Central memory CD4-positive, alpha-beta T cell (primary cell): Measurements from ENCODE around the gene LYPD6B.

ENCODE experiments used
- DNase-seq: peaks from one replicate; pipeline ENCODE4 v3.0.0; 2022

LYPD6B gene

DNA sequence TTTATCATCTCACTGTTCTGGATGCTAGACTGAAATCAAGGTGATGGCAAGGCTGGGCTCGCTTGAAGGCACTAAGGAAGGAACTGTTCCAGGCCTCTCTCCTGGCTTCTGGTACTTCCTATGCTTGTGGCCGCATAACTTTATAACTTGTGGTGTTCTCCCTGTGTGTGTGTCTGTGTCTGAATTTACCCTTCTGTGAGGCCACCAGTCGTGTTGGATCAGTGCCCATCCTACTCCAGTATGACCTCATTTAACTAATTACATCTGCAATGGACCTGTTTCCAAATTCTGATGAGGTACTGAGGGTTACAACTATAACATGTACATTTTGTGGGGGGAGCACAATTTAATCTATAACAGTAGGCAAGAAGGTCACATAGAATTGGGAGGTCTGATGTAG is 41.6 kb downstream of the LYPD6B start:
- no peak for DNase-seq

DNA sequence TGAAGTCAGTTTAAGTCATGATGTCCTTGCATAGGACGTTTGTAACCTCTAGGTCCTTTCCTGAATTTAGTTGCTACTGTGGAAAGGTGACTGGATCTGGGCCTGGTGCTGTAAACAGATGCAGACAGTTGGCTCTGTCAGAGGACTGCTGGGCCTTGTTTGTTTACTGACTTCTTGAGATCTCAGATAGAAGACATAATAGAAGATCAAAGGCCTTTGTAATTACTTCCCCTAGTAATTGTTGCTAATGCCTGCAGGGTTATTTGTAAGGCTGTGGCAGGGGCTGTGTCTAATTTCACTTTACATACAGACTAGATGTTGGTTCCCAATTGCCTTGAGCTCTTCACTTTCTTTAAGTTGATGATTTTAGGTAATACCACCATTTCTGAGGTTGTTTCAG is 42.5 kb downstream of the LYPD6B start:
- DNase-seq = no peak

DNA sequence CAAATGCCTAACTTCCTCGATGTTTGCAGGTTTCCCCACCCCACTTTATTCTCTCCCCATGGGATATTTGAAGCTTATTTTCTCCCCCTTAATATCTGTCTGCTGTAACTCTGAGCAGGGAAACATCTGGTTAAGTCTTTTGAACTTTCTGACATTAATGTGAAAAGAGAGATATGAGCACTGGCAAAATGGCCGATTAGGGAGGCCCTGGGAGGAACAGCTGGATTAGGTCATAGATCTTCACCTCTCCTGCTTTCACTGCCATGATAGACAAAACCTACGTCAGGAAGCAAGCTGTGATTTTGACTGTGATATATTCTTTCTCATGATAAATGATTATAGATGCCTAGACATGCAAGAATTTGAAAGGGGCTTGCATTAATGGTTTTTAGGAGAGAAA is 43.6 kb downstream of the LYPD6B start:
- DNase-seq = no peak

DNA sequence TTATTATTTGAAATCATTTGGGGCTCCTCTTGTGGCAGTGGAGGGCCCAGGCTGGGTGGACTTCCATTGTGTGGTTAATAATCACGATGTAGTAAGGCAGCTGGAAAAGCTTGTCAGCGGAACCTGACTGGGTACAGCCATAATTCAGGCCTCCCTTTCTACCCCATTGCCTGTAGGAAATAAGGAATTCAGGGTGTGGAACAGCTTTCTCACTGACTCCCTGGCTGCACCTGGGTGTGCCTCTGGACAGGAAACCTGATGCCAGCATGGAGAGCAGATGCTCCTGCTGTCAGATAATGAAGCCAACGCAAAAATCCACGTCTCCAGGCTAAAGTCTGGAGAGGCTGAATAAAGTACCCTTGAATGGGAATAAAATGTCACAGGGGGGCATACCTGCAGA is 44.2 kb downstream of the LYPD6B start:
- DNase-seq = no peak

DNA sequence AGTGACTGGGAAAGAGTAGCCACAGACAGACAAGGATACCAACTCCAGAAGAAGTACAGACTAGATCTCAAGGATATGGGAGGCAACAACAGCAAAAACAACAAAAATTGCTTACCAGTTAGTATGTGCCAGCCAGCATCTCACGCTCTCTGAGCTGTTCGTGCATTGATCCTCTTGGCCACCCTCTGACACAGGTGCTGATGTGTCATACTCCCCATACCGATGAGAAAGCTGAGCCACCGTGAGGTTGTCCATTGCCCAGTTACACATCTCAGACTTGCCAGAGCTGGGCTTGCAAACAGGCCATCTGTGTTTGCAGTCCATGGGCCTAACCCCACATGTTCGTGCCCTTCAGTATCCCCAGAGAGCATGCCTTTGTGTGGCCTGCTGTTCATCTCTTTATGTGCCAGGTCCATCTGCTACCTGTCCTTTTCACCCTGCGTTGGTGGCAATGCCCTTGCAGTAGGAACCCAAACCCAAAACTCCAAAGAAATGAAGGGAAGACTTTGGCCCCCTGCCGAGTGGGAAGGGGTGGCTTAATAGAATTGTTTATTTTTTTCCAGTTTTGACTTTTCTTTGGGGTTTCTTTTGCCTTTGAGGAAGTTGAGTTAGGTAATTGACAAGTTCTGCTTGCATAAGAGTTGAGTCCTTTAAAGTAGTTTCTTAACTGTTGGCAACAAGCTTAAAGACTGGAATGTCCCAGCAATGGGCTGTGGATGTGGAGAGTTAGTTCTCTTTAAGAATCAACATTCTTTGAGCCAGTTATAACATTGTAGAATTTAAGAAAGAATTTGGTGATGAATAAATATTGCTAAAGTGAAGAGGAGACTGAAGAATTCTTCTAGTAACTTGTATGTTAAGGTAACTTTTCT is 46.7 kb downstream of the LYPD6B start:
- DNase-seq = no peak

DNA sequence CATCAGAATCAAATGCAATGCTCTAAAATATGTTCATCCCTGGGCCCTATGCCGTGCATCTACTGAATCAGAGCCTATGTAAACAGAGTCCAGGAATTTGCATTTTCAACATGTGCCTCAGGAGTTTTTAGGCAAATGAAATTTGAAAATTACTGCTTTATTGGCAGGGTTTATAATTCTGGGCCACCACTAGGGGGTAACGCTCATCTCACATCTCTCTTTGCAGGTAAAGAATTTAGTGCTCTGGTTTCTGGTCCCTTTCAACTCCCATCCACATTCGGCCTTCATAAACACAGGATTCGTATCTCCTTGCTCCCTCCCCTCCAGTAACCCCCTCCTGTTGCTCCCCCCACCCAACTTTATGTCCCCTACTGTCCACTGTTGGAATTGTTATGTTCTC is 49.3 kb downstream of the LYPD6B start:
- DNase-seq = no peak

DNA sequence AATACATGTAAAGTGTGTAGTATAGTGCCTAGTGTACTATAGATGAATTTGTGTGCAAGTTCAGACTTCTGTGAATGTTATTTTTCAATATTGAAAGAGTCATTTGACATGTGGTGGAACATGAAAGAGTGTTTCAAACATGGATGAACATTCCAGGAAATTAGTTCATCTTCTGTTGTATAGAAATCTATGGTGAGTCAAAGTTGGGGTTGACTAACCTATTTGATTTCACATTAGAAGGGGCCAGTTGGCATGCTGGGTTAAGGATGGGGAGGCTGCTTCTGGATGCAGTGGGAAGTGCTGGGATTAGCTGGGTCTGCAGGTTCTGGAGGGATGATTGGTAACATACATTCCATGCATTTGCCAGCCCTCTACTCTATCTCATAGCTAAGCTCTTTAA is 50.6 kb downstream of the LYPD6B start:
- no peak for DNase-seq

DNA sequence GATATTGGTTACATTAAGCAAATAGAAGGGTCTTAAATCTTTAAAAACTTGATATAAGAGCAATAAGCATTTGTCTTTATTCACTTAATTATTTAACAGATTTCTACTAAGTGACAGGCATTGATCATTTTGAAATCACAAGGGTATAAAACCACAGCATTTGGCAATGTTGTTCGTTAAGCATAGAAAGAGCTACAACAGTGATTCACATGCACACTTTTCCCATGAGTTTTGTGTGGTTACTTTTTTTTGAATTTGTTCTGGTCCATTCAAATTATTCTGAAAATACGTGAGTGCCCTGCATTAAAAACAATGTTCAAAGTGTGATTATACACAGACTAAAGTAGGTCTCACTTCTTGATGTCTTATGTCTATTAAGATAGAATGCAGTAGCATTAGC is 52.2 kb downstream of the LYPD6B start:
- no peak for DNase-seq

DNA sequence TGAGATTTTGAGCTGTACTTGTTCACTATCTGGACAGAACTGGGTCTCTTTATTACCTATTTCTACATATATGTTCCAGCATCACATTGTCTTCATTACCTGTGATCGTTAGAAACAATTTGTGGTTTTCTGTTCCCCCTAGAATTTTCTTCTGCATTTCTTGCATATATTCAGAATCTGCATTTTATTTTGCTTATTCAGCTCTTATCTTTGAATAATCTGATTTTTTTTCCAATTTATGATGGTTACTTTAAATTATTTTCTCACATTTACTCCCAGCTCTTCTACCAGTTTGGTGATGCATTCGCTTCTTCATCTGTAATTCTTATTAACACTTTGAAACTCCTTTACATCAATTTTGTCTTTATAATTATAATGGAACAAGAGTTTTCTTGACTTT is 55.1 kb downstream of the LYPD6B start:
- DNase-seq = no peak

DNA sequence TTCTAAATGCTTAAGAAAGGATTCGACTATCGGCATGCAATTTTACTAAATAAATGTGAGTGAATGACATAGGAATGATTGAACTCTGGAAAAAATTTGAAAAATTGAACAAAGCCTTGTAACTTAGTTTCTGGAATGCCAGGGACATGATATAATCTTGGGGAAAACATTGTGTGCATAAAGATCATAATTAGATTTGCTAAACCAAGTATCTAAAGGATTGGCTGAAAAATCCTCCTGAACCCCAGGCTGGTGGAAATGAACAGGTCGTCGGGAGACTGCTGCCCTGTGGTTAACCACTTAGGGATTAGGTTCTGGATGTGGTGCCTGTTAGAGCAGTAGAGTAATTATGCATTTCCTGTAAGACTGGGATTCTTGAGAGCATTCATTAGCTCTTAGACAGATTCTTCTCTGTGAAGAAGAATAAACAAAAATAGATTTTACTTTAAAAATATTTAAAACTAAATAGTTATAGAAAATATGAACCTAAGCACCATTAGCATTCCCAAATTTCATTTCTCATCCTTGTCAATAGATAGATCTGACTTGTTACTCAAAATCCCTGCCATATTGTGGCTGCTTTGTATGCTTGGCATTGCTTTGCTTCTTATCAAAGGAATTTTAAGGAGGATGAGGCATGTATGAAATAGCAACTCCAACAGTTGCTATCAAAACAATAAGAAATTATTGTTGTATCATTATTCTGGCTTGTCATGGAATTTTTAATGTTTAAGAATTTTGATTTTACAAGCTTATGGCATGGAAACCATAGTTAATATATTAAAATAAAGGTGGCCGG is 55.9 kb downstream of the LYPD6B start:
- DNase-seq = no peak

DNA sequence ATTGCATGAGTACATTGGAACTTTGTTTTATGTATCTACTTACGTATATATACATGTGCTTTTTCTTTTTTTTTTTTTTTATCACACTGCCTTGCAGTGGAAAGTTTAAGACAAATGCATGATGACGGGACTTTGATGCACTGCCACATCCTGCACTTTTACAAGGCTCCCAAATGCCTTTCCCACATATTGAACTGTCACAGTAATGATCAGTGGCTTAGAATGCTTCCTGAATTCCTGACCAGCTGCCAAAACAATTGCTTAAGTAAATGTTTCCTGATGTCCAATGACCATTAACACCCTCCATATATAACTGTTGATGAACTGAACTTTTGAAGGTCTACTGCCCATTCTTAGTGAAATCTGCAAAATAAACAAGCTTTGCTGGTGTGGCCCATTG is 60.2 kb downstream of the LYPD6B start:
- DNase-seq = no peak

DNA sequence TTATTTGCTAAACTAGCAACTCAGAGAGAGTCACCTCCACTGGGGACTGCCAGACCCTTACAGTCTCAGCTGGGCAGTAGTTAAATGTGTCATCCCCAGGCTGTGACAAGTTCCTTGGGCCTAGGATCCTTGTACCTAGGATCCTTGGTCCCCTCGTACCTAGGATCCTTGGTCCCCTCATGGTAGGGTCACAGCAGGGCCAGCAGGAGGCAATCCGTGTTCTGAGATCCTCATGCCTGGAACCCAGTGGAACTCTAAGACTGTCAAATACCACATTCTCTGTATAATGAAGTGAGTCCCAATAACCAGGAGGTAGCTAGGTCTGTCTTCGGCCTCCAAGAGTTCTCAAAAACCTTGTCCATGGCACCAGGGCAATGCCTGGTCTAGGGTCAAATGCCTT is 60.8 kb downstream of the LYPD6B start:
- no peak for DNase-seq

DNA sequence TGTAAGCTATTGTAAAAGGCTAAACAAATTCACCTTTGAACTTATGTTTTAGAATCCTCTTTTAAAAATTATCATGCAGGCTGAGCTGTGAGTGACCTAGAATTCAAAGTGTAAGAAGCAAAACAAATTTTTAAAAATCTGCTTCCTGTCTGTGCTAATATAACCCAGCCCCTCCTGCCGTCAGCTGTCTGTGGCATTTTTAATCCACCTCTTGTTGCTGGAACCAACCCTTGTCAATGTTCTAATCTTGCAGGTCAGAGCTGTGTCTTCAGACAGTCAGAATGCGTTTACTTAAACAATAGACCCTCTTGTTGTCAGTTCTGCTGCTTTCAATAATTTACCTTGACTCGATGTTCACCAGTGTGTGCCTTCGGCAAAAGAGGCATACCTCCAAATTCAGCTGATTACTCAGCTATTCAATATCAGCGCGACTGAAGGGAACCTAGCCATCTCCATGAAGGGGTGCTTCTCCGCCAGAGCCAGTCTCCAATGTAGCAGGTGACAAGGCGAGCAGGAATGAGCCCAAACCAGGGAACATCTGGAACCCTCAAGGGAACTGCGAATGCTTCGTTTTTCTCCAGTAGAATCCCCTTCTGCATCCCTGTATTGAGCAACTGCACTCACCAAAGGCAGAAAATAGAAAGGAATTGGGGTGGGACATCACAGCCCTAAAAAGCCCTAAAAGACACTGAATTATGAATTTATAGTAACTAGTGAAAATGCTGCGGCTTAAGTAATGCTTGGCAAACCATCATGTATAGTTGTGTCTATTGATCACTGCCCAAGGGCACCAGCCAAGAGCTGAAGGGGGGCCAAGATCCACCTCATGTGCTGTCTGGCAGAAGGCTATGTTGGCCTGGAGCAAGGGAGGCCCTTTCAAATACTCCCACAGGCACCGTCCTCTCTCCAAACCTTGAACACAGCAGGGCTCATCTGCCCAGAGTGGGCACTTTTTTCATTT is 62.5 kb downstream of the LYPD6B start:
- no peak for DNase-seq

DNA sequence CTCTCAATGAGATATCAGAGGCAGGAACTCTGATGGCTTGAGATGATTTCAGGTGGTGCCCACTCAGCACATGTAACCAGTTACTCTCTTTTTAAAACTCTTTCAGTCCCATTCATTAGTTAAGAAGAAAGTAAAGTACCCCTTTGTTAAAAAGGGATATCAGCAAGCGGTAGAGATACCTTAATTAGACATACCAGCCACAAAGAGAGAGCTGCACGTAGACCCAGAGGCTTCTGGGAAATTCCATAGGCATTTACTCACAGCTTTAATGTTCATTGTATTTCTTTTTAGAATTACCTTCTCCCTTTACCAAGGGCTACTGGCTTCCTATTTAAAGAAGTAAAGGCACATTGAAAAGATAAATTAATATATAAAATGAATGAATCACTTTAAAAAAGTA is 63.3 kb downstream of the LYPD6B start:
- DNase-seq = no peak

DNA sequence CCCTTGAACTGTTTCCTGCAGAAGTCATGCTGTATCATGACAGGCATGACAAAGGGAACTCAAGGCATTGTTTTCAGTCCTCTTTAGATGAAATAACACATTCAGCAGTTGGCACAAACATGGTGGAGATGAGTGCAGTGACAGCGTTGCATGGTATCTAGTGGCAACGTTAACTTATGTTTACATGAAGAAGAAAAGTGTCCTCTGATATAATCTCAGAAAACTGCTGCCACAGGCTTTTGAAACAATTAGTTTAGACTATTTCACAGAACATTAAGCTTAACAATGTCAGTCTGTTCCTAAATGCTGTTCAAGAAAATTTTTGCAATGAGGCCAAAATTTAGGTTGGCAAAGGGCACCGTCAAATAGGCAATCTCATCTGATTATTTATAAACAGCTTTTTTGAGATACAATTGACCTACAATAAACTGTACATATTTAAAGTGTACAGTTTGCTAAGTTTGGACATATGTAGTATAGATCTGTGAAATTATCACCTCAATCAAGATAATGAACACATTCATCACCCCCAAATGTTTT is 64.7 kb downstream of the LYPD6B start:
- DNase-seq = no peak

DNA sequence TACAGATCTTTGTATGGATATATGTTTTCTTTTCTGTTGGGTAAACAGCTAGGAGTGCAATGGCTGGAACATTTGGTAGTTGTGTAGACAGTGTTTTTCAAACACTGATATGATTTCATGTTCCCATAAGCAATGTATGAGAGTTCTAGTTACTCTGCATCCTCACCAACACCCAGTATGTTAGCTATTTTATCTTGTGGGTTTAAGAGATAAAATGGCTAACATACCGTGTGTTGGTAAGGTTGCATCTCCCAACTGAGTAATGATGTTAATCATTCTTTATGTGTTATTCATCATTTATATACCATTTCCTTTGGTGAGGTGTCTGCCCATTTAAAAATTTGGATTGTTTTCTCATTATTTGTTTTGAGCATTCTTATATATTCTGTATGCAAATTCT is 65.7 kb downstream of the LYPD6B start:
- DNase-seq = no peak

DNA sequence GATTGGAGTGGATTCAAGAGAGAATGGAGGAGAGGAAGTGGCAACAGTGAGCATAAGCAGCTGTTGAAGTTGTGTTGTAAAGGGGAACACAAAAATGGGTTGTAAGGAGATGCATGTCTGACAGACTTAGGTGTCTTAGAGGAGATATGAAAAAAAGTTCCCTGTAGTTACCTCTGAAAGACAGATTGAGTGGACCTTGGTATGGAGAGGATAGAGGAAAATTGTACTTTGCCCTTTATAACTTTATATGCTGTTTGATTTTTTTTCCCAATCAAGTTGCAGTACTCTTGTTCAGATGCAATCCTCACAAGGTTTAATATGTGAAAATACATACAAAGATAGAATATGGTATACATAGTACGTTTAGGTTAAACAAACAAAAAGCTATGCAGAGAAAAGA is 73.6 kb downstream of the LYPD6B start:
- no peak for DNase-seq

DNA sequence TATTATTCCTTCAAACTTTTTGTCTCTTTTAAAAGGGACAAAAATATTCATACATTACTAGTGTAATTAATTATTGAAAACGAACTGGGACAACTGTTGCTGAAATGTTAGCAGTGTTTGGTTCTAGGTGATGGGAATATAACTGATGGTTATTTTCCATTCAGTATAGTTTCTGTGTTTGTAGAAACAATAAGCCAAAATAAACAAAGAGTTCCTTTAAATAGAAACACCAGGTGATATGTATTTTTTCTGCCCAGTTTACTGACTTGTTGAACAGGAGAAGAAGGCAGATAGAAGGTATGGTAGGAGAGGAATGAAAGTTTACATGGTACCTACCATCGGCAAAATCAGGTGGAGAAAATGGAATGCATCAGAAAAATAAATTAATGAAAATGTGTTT is 74.2 kb downstream of the LYPD6B start:
- DNase-seq = no peak

DNA sequence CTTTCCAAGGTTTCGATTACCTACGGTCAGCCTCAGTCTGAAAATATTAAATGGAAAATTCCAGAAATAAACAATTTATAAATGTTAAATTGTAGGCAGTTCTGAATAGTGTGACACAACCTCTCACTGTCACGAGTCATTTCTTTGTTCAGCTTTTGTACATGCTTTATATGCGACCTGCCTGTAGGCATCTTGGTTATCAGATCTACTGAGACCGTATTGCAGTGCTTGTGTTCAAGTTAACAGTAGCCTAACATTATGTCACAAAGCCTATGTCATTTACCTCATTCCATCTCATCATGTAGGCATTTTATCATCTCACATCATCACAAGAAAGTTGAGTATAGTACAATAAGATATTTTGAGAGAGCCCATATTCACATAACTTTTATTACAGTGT is 77.3 kb downstream of the LYPD6B start:
- DNase-seq = no peak

DNA sequence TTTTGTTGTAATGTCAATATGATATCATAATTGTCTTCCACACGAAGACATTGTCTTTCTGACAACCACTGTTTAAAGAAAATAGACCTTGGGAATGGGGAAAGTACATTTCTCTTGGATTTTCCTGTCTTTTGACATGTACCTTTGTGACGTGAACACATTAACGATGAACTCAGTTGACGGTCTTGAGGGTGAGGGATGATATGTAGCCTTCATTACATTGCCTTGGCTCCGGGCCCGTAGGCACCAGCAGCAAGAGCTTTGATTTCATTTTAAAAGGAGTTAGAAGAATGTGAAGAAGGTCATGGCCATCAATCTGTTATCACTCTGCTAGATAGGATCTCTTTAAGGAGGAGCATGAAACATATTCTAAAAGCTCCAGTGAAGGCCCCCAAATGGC is 80.9 kb downstream of the LYPD6B start:
- DNase-seq = no peak

DNA sequence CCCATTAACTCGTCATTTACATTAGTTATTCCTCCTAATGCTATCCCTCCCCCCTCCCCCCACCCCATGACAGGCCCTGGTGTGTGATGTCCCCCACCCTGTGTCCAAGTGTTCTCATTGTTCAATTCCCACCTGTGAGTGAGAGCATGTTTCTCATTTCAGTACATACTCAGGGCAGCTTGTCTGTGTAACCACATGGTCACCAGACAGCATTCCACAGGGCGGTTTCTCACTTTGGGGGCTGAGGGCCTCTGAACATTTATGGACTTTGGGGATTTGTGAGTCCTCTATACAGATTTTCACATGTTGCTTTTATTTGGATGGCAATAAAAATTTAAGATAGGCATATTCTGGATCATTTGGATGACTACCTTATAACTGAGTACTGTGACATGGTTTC is 84.0 kb downstream of the LYPD6B start:
- no peak for DNase-seq

DNA sequence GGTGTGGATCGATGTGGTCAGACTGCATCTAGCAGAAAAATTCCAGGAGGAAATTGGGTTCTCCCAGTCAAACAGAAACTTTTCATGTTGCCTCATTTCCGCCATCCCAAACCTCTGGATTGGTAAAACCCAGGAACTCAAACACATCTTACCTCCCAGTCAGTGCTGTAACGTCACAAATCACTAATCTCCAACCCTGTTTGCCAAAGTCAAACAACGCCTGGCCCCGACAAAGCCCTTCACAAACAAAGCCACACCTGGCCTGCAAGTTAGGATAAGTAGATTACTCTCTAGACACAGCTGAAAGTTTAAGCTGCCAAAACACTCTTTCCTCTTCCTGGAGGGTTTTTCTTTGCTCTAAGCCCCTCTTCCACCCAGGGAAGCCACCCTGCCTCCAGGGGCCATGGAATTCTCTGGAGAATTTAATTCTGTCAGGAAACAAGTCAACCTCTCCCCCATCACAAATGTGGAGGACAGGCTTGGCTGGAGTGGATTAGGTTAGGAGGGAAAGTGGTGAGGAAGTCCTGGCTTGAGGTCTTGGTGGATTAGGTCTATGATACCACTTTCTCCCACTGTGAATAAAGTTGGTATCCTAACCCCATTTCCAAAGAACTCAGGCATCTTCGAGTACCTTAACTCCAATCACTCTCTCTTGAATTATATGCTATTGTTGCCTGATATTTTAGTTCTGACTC is 86.7 kb downstream of the LYPD6B start:
- DNase-seq = no peak
